Measurements from ENCODE around the gene APCDD1. TPM values are rescaled to one million over a fixed set of nuclear protein-coding genes. Genes with fewer than 3 reads are reported as not detected.

Gene APCDD1
- total RNA-seq, 2 experiments from 2014 or later = not detected

GRCh38 chr18:10465174-10465939 is 10.9 kb downstream of the APCDD1 start:
- Histone ChIP-seq H3K36me3 (ENCODE audit: insufficient read depth, low read length) (no peaks in the 10 kb centered on the region), H3K4me3 (ENCODE audit: low read length) (no peak overlapping the region), H3K9me3 (ENCODE audit: control insufficient read depth in 1 of 2, insufficient read depth in 1 of 2, low read length in 2 of 2) (peaks cover 0 to 11% of the 10 kb centered on the region in 2 experiments), H3K27ac (ENCODE audit: low read depth in 1 of 2, low read length in 2 of 2) (no peak overlapping the region), H3K27me3 (ENCODE audit: control insufficient read depth in 1 of 2, insufficient read depth in 2 of 2, low read length in 2 of 2) (peaks cover 0 to 3% of the 10 kb centered on the region in 2 experiments), H3K4me1 (ENCODE audit: insufficient read depth, low read length) (no peaks in the 10 kb centered on the region)
- H3K4me1 Mint-ChIP-seq (ENCODE audit: low read depth) = no peaks in the 10 kb centered on the region
- no peaks in the 10 kb centered on the region for H3K36me3 Mint-ChIP-seq (ENCODE audit: low read depth)
- DNase-seq (no peak), ATAC-seq (ENCODE audit: poor library complexity) (no peak)
- H3K27me3 Mint-ChIP-seq = peaks cover 18% of the 10 kb centered on the region
- no peaks in the 10 kb centered on the region for H3K9me3 Mint-ChIP-seq
- no peak for TF ChIP-seq CTCF (IDR thresholded peaks at IDR 0.05)
- intact Hi-C loops (cut with DNase I, micrococcal nuclease) = no loop called here
- CTCF ChIA-PET = no interaction called here
- POLR2A ChIA-PET = no interaction called here
- H3K27ac Mint-ChIP-seq = no peak overlapping the region
- H3K4me3 Mint-ChIP-seq = no peak overlapping the region

- H3K36me3 Mint-ChIP-seq (ENCODE audit: low read depth) = no peaks in the 10 kb centered on the region
- H3K9me3 ChIP-seq (ENCODE audit: control insufficient read depth in 1 of 2, insufficient read depth in 1 of 2, low read length in 2 of 2) = no peaks in the 10 kb centered on the region
- H3K27me3 Mint-ChIP-seq = peaks cover 19% of the 10 kb centered on the region
- no peak overlapping the region for H3K27ac Mint-ChIP-seq
- ChIA-PET CTCF (no interaction called here), POLR2A (no interaction called here)
- ATAC-seq (ENCODE audit: poor library complexity) (no peak), DNase-seq (no peak)
- no peaks in the 10 kb centered on the region for H3K36me3 ChIP-seq (ENCODE audit: insufficient read depth, low read length)
- H3K4me1 ChIP-seq (ENCODE audit: insufficient read depth, low read length) = no peaks in the 10 kb centered on the region
- no peak overlapping the region for H3K4me3 Mint-ChIP-seq
- peaks cover 0 to 3% of the 10 kb centered on the region in 2 experiments for H3K27me3 ChIP-seq (ENCODE audit: control insufficient read depth in 1 of 2, insufficient read depth in 2 of 2, low read length in 2 of 2)
- H3K9me3 Mint-ChIP-seq = no peaks in the 10 kb centered on the region
- intact Hi-C loops (cut with DNase I, micrococcal nuclease) = no loop called here
- no peaks in the 10 kb centered on the region for H3K4me1 Mint-ChIP-seq (ENCODE audit: low read depth)
- no peak overlapping the region for H3K27ac ChIP-seq (ENCODE audit: low read depth in 1 of 2, low read length in 2 of 2)
- no peak for TF ChIP-seq CTCF (IDR thresholded peaks at IDR 0.05)
- no peak overlapping the region for H3K4me3 ChIP-seq (ENCODE audit: low read length)
These were observed 16.0 kb downstream of the APCDD1 start for GRCh38 chr18:10470429-10470828.

- DNase-seq (no peak), ATAC-seq (ENCODE audit: poor library complexity) (no peak)
- ChIA-PET CTCF (no interaction called here), POLR2A (no interaction called here)
- Mint-ChIP-seq H3K27ac (no peak overlapping the region), H3K36me3 (ENCODE audit: low read depth) (no peaks in the 10 kb centered on the region), H3K4me1 (ENCODE audit: low read depth) (no peaks in the 10 kb centered on the region), H3K9me3 (no peaks in the 10 kb centered on the region), H3K4me3 (no peak overlapping the region), H3K27me3 (peaks cover 30% of the 10 kb centered on the region)
- Histone ChIP-seq H3K4me3 (ENCODE audit: low read length) (no peak overlapping the region), H3K27me3 (ENCODE audit: control insufficient read depth in 1 of 2, insufficient read depth in 2 of 2, low read length in 2 of 2) (peaks cover 4 to 7% of the 10 kb centered on the region in 2 experiments), H3K4me1 (ENCODE audit: insufficient read depth, low read length) (no peaks in the 10 kb centered on the region), H3K27ac (ENCODE audit: low read depth in 1 of 2, low read length in 2 of 2) (no peak overlapping the region), H3K36me3 (ENCODE audit: insufficient read depth, low read length) (no peaks in the 10 kb centered on the region), H3K9me3 (ENCODE audit: control insufficient read depth in 1 of 2, insufficient read depth in 1 of 2, low read length in 2 of 2) (no peaks in the 10 kb centered on the region)
- intact Hi-C loops (cut with DNase I, micrococcal nuclease) = no loop called here
- no peak for TF ChIP-seq CTCF (IDR thresholded peaks at IDR 0.05)
These were observed 17.1 kb downstream of the APCDD1 start for GRCh38 chr18:10471574-10471973.

Measured in CD4-positive, alpha-beta T cell (primary cell).